Stimulated activated CD4-positive, alpha-beta T cell treated with anti-CD3 and anti-CD28 coated beads, Interleukin-1b, Interleukin-23, amount 100 ng/mL, for 1 hour (primary cell): Measurements from ENCODE around the gene LILRA5.
"Not testable (repeated sequence)": the region's sequence is repeated elsewhere in the genome, so short reads cannot be mapped to it uniquely, and the experiment has no call there.

ENCODE experiments used
- DNase-seq, 2 donors: peaks; one replicate each; pipeline ENCODE4 v3.0.0-alpha.2; 2020; ENCODE audit warnings: low read depth in 2 of 2

Gene LILRA5

GRCh38 chr19:54305141-54305540 lies 7.8 kb downstream of the LILRA5 start:
- DNase-seq: no peak

GRCh38 chr19:54302257-54302656 lies 10.7 kb downstream of the LILRA5 start:
- DNase-seq: no peak

- no peak for DNase-seq
Observed at GRCh38 chr19:54299515-54299914, 13.5 kb downstream of the LILRA5 start.

- no peak for DNase-seq
Observed at GRCh38 chr19:54299126-54299498, 13.9 kb downstream of the LILRA5 start.

GRCh38 chr19:54298357-54299125 lies 14.4 kb downstream of the LILRA5 start:
- no peak for DNase-seq

GRCh38 chr19:54297759-54298305 lies 15.1 kb downstream of the LILRA5 start:
- no peak for DNase-seq

- DNase-seq: no peak
Observed at GRCh38 chr19:54294539-54294938, 18.4 kb downstream of the LILRA5 start.

- DNase-seq: not testable (repeated sequence)
Observed at GRCh38 chr19:54289160-54289559, 23.8 kb downstream of the LILRA5 start.

- no peak for DNase-seq
Observed at GRCh38 chr19:54287456-54287855, 25.5 kb downstream of the LILRA5 start.

GRCh38 chr19:54286283-54286682 lies 26.7 kb downstream of the LILRA5 start:
- DNase-seq: not testable (repeated sequence)

GRCh38 chr19:54285427-54286056 lies 27.4 kb downstream of the LILRA5 start:
- not testable (repeated sequence) for DNase-seq

GRCh38 chr19:54282686-54283470 lies 30.1 kb downstream of the LILRA5 start:
- DNase-seq: no peak

GRCh38 chr19:54281729-54282075 lies 31.3 kb downstream of the LILRA5 start:
- not testable (repeated sequence) for DNase-seq

- DNase-seq: no peak
Observed at GRCh38 chr19:54281007-54281728, 31.8 kb downstream of the LILRA5 start, which contains the start of gene LILRB2. Gene LILRB2, minus strand, starts transcription at chr19:54281110. Its CDS starts 614 bp downstream, at chr19:54280496.

- not testable (repeated sequence) for DNase-seq
Observed at GRCh38 chr19:54280441-54280840, 32.5 kb downstream of the LILRA5 start.

- DNase-seq: not testable (repeated sequence)
Observed at GRCh38 chr19:54280025-54280424, 32.9 kb downstream of the LILRA5 start.

GRCh38 chr19:54279406-54279962 lies 33.5 kb downstream of the LILRA5 start:
- no peak for DNase-seq

- not testable (repeated sequence) for DNase-seq
Observed at GRCh38 chr19:54278571-54279195, 34.3 kb downstream of the LILRA5 start.

GRCh38 chr19:54278056-54278455 lies 34.9 kb downstream of the LILRA5 start:
- DNase-seq: not testable (repeated sequence)

GRCh38 chr19:54277111-54277615 lies 35.8 kb downstream of the LILRA5 start:
- not testable (repeated sequence) for DNase-seq
